Spleen (tissue), 7 donors: ENCODE data around the gene TRPT1.

Experiments
- POLR2AphosphoS5 ChIP-seq, 3 donors: sonication (generic); formaldehyde crosslinking; IDR thresholded peaks; one replicate each; pipeline ENCODE4 v1.5.1; 2017; ENCODE audit warnings: antibody characterized with exemption in 3 of 3
- TF ChIP-seq, protein P1 (sequence below), 11 experiments: fragments of 200-600 bp in 7 of 11; fragments of 450-650 bp in 4 of 11; sonication (generic) in 4 of 11; IDR thresholded peaks in 8 of 11; conservative IDR thresholded peaks in 3 of 11; 1 replicate in 7 of 11; 2 replicates in 4 of 11; pipeline versions ENCODE4 v1.4.0 to v1.8.0; 2016 to 2021; ENCODE audit warnings: antibody characterized with exemption in 11 of 11, inconsistent platforms in 4 of 11, mild to moderate bottlenecking in 1 of 11
- donor health status: DM: no; HTN: no; CAD: no; lungs with moderate emphysema.
- donor health status: DM: no; HTN: no; CAD: no.
- donor health status: DM: no; HTN: no; CAD: no.

DNA sequence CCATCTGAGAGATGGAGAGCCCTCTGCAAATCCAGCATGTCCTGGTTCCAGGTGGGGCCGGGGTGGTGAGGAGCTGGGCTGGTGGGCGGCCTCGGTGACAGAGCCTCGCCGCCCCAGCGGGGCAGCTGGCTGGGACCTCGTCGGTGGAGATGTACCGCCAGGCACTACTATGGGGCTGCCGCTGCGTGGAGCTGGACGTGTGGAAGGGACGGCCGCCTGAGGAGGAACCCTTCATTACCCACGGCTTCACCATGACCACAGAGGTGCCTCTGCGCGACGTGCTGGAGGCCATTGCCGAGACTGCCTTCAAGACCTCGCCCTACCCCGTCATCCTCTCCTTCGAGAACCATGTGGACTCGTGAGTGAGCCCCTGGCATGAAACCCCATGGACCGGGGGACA lies 32.4 kb upstream of the TRPT1 start:
- no peak for TF ChIP-seq POLR2AphosphoS5 (IDR thresholded peaks at IDR 0.05)
- TF ChIP-seq, protein P1, sequence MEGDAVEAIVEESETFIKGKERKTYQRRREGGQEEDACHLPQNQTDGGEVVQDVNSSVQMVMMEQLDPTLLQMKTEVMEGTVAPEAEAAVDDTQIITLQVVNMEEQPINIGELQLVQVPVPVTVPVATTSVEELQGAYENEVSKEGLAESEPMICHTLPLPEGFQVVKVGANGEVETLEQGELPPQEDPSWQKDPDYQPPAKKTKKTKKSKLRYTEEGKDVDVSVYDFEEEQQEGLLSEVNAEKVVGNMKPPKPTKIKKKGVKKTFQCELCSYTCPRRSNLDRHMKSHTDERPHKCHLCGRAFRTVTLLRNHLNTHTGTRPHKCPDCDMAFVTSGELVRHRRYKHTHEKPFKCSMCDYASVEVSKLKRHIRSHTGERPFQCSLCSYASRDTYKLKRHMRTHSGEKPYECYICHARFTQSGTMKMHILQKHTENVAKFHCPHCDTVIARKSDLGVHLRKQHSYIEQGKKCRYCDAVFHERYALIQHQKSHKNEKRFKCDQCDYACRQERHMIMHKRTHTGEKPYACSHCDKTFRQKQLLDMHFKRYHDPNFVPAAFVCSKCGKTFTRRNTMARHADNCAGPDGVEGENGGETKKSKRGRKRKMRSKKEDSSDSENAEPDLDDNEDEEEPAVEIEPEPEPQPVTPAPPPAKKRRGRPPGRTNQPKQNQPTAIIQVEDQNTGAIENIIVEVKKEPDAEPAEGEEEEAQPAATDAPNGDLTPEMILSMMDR (IDR thresholded peaks at IDR 0.05 in 8 of 11, conservative IDR thresholded peaks at IDR 0.05 in 3 of 11) = no peak
